ENCODE measurements around the gene DBNDD1.
"Not testable (repeated sequence)": the region's sequence is repeated elsewhere in the genome, so short reads cannot be mapped to it uniquely, and the experiment has no call there.

The DBNDD1 gene

GRCh38 chr16:89994389-89994720 is 24.9 kb downstream of the DBNDD1 start:
- DNase-seq (ENCODE audit: low read depth in 2 of 2, low spot score in 1 of 2): no peak

DNA sequence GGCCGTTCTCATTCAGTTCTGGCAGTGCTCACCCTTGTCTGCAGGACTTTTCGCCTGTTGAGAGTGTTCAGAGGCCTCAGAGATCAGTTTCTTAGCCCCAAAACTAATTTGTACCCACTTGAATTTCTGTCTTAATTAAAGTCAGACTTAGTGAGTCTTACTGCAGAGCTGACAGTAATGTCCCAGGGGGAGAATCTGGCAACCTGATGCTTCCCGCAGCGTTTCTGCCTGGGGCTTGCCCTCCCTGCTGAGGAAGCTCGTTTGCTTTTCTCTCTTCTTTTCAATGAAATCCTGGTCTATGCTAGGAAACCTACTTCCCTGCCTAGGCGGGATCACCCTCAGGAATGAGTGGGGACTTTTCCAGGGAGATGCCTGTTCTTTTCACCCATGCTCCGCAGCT is 25.3 kb downstream of the DBNDD1 start:
- DNase-seq (ENCODE audit: low read depth in 2 of 2, low spot score in 1 of 2): no peak

DNA sequence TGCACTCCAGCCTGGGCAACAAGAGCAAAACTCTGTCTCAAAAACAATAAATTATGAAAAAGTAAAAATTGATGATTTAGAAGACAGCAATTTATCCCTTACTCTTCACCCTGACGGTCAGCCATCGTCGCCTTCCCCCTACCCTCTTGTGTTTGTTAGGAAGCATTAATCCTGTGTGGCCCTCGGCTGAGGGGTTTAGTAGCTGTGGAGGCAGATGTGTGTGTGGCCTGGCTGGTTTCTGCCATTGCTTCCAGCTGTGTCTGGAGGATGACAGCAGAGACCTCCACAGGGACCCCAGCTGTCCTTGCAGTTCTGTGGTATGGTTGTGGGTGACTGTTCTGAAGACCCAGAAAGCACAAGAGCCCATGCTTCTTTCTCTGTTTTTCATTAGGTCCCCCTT is 25.9 kb downstream of the DBNDD1 start:
- DNase-seq (ENCODE audit: low read depth in 2 of 2, low spot score in 1 of 2): no peak

GRCh38 chr16:89990799-89991198 is 28.5 kb downstream of the DBNDD1 start:
- DNase-seq (ENCODE audit: low read depth in 2 of 2, low spot score in 1 of 2): no peak

DNA sequence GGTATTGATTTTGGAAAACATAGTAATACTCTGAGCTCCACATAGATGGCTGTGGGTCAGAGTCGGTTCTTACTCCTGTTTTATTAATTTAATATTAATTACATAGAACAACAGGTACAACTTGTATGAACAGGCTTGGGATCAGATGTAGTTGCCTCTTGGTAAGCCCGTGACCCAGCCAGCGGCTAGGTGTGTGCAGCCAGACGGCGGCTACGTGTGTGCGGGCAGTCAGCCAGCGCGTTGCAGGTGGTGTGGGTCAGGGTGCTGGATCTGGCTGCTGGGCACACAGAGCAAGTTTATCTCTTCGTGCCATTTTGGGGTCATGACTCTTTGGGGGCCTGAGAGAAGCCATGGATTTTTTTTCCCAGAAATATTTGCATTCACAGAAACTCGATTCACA is 30.3 kb downstream of the DBNDD1 start:
- DNase-seq (ENCODE audit: low read depth in 2 of 2, low spot score in 1 of 2): no peak

GRCh38 chr16:89987169-89987568 is 32.1 kb downstream of the DBNDD1 start:
- DNase-seq (ENCODE audit: low read depth in 2 of 2, low spot score in 1 of 2): no peak

- DNase-seq (ENCODE audit: low read depth in 2 of 2, low spot score in 1 of 2): no peak
These were observed 32.7 kb downstream of the DBNDD1 start for GRCh38 chr16:89986600-89986999.

DNA sequence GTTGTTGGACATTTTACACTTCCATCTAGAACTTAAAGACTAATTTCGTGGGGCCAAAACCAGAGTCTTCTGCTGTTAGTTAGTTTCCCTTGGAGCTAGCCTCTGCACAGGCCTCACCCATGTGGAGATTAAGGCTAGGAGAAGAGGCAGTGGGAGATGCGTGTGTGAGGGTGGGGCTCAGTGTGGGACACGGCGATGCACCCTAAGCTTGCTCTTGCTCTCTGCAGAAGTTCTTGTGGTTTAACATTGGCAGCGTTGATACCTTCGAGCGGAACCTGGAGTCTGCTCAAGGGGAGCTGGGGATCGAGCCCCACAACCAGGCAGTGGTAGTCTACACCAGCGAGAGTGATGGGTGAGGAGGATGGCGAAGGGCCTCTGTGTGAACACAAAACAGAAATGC is 34.0 kb downstream of the DBNDD1 start:
- no peak for DNase-seq (ENCODE audit: low read depth in 2 of 2, low spot score in 1 of 2)

DNA sequence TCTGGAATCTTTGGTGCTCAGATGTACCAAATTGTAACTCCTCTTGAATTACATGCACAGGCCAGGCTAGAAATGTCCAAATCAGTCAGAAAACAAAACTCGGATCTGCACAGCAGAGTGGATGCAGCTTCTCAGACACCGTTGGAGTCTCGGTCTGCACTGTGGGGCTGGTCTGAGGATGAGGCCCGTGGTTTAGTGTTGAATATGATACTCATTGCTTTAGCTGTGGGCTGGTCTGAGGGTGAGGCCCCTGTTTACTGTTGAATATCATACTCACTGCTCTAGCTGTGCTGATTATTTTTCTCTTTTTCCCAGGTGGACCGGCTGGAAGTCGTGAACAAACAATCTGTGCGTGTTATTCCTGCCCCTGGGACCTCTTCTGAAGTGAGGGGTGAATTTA is 35.0 kb downstream of the DBNDD1 start:
- DNase-seq (ENCODE audit: low read depth in 2 of 2, low spot score in 1 of 2): no peak

GRCh38 chr16:89983536-89983935 is 35.7 kb downstream of the DBNDD1 start:
- no peak for DNase-seq (ENCODE audit: low read depth in 2 of 2, low spot score in 1 of 2)

- DNase-seq (ENCODE audit: low read depth in 2 of 2, low spot score in 1 of 2): no peak
These were observed 36.9 kb downstream of the DBNDD1 start for GRCh38 chr16:89982318-89982717.

GRCh38 chr16:89981414-89981813 is 37.8 kb downstream of the DBNDD1 start:
- no peak for DNase-seq (ENCODE audit: low read depth in 2 of 2, low spot score in 1 of 2)

DNA sequence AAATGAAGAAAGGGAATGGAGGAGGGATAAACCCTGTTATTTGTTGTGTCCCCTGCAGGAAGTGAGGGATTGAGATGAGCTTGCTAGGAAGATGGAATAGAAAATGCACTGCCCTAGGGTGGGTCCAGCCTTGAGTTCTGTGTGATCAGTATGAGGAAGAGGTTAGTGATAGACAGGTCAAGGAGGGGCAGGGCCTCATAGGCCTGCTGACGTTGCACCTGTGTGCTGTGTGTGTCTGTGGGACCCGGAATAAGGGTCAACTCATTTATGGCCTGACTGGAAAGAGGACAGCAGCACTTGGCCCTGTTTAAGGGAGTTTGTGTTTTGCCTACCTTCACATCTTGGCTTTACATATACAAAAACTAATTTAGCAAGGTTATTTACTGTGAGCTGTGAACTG is 44.4 kb downstream of the DBNDD1 start:
- DNase-seq (ENCODE audit: low read depth in 2 of 2, low spot score in 1 of 2): no peak

DNA sequence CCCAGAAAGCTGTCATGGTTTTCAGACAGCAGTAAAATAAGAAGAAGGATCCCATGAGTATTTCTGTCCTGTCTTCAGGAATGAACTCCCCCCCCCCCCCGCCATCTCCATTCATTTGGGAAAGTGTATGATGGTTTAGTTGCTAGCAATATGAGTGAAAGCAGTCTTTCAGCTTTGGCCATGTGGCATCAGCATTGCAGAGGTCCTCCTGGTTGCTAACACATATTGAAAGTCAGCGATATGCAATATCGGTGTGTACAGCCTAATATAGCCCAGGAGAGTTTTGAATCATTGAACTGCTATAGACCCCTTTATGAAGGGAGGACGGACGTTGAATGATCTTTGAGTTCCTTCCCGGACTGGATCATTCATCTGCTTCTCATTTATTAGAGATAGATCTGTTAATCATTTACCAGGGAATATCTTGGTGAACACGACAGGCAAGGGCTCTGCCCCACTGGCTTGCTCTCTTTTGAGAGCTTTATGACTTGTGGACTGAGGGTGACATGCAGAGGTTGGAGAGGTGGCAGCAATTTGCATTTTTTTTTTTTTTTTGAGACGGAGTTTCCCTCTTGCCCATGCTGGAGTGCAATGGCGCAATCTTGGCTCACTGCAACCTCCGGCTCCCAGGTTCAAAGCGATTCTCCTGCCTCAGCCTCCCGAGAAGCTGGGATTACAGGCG is 45.5 kb downstream of the DBNDD1 start:
- DNase-seq (ENCODE audit: low read depth in 2 of 2, low spot score in 1 of 2): no peak

DNA sequence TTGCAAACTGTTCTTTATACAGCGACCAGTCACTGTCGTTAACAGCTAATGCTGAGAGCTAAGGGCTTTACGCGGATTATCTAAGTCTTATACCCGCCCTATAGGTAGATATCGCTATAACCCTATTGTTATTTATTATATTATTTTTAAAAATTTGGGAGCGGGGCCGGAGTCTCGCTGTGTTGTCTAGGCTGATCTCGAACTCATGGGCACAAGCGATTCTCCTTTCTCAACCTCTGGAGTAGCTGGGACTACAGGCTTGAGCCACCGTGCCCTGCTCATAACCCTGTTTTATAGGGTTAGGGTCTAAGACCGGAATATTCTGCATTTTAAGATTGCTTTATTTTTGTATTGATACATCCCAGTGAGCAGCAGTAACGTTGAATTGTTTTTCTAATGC is 46.0 kb downstream of the DBNDD1 start:
- DNase-seq (ENCODE audit: low read depth in 2 of 2, low spot score in 1 of 2): no peak

DNA sequence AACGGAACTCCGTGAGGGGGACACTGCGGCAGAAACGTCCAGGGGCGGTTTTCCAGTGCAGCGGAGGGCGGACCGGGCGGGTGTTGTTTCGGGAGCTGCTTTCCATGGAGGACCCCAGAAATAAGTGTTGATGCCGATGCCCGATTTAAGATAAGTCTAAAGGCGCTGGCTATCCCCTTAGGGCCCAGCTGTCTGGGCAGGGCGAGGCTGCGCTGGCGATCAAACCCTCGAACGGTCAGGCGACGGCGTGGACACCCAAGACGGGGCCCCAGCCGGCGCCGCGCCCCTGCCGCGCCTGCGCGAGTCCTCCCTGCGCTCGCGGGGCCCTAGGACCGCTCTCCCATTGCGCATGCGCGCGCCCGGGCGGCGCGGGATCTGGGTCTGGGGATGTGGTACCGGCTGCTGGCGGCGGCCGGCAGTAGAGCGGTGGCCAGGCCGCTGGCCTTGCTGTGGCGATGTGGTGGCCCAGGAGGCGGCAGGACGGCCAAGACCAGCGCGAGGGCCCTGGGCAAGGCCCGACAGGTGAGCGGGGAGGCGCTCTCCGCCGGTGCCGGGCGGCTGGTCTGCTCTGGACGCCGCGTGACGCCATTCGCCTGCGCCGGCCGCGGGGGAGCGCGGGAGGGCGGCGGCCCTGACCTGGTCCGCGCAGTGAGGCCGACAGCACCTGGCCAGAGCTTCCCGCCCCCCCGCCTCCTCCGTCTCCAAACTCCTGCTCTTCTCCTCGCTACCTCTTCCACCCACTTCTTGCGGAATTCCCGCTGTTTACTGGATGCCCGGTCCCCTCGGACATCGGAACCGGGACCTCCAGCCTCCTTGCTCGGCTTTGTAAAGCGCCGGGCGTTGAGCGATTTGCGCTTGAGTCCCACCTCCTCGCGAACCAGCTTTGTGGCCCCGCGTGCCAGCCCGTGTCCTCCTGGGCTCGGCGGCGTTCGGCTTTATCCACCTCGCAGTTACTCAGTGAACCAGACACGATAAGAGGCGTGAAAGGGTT is 46.7 kb downstream of the DBNDD1 start:
- peak; percentile 73 to 75 for DNase-seq (ENCODE audit: low read depth in 2 of 2, low spot score in 1 of 2)

DNA sequence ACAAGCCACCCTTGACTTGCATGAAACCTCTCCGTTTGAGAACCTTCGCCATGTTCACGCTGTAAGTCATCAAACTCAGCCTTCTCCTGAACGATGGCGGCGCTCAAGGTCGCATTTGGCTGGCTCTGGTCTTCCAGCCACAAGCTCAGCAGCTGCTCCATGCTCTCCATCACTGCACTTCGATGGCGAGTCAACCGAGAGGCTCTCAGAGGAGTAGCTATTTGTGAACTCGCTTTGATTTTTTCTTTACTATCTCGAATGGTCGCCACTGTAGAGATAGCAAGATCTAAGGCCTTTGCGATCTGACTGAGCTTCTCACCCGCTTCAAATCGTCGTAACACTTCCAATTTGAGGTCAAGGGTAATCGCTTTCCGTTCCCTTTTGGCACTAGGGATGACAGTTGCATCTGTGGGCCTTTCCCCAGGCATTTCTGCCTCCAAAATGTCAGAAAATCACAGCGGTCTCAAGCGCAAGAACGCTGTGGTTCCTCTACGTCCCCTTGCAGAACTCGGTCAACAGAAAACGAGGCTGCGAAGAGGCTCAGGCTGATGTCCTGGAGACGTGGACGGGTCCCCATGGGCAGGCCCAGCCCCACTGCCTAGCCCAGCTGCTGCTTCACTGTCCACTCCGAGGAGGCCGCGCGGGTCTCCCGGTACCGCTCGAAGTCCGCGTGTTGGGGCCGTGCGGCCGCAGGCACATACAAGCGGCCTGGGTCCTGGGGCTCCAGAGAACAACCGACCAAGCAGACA is 47.6 kb downstream of the DBNDD1 start:
- DNase-seq (ENCODE audit: low read depth in 2 of 2, low spot score in 1 of 2): no peak

DNA sequence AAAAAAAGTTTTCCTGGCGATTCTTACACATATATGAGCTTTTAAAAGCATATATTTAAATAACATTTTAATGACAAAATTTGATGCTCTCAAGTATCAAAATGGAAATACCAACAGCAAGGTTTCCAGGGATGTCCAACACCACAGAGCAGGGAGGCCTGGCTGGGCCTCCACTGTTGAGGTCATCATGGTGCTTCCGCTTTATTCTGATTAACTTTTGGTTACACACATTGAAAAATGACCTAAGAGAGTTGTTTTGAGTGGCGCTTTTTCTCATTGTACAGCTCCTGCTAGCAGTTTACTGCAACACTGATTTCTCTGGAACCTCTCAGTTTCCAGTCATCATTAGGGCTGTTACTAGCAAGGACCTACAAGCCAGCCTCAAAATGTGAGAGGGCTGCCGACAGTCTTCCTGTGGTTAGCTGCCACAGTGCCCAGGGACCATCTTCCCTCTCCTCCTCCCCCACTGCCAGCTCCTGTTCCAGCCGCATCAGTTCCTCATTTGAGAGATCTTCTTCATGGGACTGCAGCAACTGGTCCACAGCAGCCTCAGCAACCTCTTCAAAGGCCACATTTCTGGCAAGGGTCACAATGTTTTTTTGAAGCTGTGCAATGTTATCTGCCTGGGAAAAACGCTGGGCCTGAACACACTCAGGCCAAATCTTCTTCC is 49.4 kb downstream of the DBNDD1 start:
- DNase-seq (ENCODE audit: low read depth in 2 of 2, low spot score in 1 of 2): no peak

- not testable (repeated sequence) for DNase-seq (ENCODE audit: low read depth in 2 of 2, low spot score in 1 of 2)
These were observed 51.2 kb downstream of the DBNDD1 start for GRCh38 chr16:89968074-89968473.

DNA sequence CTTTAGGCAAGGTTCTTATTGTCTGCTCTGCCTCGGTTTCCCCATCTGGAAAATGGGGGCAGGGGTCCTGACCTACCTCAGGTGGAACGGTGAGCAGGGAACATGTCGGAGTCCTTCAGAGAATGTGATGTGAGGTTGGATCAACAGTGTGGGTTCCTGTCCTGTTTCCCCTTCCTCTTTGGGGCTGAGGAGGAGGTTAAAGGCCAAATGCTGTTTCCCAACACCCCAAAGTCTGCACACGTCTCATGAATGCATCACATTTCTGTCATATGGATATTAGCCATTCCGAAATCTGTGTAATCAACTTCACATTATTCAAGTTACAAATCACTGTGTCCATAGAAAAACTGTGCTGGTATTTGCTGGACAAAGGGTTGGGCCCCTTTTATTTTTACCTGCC is 51.8 kb downstream of the DBNDD1 start:
- DNase-seq (ENCODE audit: low read depth in 2 of 2, low spot score in 1 of 2): not testable (repeated sequence)

DNA sequence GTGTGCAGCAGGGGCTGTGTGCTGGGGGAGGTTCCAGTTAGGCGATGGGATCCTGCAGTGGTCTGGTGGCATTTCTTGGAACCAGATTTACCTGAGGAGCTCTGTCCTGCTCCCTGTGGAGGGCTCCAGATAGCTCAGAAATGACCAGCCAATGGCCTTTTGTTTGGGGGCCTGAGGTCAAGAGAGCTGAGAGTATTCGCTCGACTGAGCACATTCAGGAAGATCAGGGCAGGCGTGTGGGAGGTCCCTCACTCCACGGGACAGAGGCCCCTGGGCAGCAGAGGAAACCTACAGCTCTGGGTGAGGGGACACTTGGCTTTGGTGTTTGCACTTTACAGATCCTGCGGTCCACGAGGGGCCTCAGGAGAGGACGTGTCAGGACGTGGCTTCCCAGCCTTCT is 52.5 kb downstream of the DBNDD1 start:
- no peak for DNase-seq (ENCODE audit: low read depth in 2 of 2, low spot score in 1 of 2)
